T-helper 9 cell (primary cell): ENCODE measurements around the gene TRIO.

Source experiments
- DNase-seq: peaks from one replicate; pipeline ENCODE4 v3.0.0-alpha.2; 2020

TRIO gene

DNA sequence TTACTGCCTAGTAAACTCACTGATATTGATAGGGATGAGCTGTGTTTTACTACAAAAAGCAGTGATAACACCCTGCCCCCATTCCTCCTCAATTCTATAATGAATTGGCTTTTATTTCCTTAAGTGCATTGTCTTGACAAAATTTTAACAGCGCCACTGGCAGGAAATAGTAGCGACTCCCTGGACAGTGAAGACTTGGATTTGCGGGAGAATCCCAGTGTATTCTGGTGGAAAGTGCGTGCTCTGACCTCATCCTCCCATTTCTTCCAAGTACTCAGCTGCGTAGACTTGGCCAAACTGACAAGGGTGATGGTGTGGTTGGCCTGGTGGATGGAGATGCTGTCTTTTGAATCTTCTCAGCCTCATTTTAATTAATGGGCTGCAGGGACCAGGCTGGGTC lies 5.3 kb downstream of the TRIO start:
- DNase-seq = no peak

DNA sequence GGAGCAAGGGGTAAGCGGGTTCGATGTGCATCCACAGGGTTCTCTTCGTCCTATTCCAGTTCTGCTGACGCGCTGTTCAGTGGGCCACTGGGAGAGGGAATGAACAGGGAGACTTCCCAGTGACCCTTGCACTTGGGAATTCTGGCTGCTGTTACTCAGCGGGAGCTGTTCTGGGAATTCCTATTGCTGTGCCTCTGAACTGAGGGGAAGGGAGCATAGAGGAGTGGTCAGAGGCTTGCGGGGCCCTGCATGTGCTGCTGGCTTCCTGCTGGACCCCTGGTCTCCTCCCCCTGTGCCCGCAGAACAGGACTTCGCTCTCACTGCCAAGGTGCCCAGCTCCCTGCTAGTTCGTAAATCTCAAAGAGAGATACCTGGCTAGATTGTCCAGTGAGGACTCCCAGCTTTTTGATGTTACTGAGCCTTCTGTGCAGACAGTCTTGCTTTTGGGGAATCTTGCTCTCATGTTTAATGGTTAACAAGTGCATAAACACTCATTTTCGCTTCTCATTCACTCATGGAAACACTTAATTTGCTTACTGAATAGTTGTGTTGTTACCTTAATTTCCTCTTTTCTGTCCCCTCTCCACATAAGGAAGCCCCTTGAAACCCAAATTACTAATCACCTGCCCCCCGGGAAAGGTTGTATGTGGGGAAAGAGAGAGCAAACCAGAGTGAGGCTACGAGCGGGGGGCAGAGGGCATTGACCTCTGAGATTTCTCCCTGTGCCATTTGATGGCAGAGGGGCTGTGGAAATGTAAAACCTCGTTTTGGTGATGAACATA lies 5.9 kb downstream of the TRIO start:
- DNase-seq = no peak

GRCh38 chr5:14149672-14150274 lies 6.6 kb downstream of the TRIO start:
- DNase-seq = no peak

DNA sequence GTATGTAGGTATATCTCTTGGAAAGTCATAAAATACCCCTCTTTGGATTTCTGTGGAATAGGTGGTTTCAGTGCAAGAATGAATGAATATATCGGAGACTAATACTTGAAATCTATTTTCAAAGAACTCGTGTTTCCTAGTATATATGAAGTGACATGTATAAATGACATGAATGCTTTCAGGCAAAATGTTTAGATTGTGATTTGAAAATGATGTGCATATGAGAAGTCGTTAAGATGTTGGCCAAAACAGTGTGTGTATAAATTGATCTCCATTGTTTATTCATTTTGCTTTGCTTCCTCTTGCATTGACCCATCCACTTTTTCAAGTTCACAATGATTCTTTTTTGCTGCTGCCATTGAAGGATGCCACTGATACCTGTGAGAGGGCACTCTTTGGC lies 8.3 kb downstream of the TRIO start:
- DNase-seq = no peak

DNA sequence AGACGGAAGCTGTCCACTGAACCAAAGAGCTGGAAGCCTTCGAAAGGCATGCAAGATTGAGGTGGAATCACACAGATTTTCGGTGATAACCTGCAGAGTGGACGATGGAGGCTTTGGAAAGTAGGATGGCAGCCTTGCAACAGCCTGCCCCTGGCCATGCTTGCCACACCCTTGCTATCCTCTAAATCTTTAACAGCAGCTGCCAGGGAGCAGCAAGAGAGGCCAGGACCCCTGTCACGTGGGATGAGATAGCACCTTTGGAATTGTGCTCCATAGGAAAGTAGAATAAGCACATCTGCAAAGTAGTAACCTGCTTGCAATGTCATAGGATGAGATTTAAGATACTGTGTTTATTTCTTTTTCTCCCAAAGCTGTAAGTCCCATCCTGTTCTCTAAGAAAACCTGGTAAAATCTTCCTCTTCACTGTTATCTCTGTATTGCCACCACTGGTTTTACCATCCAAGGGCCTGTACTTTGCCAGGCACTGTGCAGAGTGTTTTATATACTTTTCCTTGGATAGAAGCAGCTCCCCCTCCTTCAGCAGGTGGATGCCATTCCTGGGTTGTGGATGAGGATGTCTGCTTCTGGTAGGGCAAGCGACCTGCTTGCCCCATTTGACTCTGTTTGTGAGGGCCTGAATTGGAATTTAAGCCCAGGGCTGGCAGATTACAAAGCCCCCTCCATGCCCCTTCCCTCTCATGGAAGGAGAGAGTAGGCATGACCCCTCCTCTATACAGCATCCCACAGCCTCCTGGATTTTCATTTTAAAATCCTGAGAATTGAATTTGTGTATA lies 10.1 kb downstream of the TRIO start:
- no peak for DNase-seq

GRCh38 chr5:14153932-14154731 lies 11.0 kb downstream of the TRIO start:
- DNase-seq = no peak

DNA sequence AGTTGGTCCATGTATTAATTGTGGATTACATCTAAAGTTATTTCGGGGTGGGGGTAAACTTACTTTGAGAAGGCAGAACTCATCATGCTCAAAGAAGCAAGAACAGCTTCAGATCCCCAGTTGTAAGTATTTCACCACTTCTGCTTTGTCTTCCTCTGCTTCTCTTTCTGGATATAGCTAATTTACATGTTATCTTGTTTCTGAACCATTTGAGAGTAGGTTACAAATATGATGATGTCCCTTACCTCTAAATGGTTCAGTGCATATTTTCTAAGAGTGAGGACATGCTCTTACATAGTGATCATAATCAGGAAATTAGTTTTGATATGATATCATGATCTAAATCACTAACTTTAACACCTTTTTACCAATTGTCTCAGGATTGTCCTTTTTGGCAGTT lies 11.9 kb downstream of the TRIO start:
- DNase-seq = no peak

DNA sequence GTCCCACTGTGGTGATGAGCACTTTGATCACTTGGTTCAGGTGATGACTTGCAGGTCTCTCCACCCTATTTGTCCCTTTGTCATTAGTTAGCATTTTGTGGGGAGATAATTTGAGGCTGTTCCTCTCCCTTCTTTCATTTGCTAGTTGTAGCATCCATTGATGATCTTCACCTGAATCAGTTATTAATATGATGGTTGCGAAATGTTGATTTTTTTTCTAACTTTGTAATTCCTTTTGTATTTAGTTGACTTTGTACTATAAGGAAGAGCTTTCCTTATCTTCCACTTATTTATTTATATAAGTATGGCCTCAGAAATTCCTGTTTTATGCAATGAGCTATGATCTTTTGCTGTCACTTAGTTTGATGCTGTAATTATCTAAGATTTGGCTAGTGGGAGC lies 12.6 kb downstream of the TRIO start:
- no peak for DNase-seq

DNA sequence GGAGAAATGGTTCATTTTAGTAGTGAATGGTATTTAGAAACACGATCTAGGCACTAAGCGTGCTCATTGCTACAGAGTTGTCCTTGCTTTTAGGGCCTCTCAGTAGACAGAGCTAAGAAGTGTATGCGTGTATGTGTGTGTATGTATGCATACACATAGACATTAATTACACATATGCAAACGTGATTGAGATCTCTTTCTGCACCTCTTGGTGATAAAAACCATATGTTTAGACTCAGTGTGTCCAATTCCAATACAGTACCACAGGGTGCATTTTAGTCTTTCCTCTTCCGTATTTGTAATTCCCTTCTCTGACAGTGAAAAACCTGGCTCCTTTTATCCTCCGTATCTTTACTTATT lies 13.1 kb downstream of the TRIO start:
- DNase-seq = no peak

DNA sequence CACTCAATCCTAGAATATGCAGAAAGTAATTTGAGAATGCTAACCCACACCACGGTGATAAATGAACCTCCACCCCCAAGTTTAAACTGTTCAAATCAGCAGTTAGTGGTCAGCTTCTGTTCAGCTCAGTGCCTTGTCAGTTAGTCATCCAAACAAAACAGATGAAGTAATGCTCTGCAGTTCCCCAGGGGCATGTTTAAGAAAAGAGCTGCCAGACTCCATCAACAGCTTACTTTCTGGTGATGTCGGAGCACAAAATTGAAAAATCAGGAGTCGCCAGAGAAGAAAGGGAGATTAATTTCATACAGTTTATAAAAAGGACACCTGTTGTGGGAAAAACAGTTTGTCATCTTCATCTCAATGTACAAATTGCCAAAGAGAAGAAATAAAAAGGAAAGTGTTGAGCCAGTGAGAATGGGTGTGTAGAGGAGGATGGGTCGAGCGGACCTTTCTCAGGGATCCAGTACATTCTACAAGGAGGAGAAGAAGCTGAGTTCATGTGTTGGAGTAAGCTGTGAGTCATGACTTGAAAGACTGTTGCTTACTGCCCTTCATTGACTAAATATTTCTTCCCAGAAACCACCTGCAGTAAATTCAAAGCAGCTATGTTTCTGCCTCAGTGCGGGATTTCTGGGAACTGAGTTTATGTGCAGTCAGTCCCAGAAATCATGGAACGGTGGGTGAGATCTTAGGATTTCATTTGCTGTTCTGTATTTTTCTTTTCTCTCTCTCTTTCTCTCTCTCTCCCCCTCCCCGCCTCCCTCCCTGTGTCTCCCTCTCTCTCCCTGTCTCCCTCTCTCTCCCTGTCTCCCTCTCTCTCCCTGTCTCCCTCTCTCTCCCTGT lies 13.7 kb downstream of the TRIO start:
- no peak for DNase-seq

GRCh38 chr5:14157493-14157782 lies 14.3 kb downstream of the TRIO start:
- DNase-seq = no peak

DNA sequence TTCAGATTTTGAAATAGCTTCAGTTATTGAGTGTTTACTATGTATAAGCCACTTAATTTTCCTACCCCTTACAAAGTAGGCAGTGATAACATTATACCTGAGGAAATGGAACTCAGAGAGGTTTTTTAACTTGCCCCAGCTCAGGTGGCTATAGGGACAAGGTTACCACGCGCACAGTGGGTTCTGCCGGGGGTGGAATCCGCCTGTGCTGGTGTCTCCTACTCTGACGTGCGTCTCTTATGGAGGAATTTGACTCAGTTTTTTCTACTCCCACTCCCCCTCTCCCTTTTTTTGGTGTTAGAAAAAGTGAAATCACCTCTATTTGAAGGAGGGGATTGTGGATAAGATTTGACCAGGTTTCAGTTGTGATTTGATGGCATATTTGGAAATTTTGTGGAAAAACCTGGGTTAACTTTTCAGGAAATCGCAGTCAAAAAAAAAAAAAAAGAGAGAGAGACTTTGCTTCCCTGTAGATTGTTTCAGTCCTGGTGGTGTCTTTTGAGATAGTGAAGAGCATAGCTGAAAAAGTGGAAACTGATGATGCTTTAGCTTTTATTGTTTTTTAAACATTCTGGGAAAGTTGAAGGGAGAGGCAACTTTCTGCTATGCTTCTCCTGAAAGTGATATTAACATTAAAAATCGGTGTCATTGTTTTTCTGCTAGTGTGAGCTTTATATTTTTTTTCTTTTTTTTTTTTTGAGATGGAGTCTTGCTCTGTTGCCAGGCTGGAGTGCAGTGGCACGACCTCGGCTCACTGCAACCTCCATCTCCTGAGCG lies 15.9 kb downstream of the TRIO start:
- no peak for DNase-seq

DNA sequence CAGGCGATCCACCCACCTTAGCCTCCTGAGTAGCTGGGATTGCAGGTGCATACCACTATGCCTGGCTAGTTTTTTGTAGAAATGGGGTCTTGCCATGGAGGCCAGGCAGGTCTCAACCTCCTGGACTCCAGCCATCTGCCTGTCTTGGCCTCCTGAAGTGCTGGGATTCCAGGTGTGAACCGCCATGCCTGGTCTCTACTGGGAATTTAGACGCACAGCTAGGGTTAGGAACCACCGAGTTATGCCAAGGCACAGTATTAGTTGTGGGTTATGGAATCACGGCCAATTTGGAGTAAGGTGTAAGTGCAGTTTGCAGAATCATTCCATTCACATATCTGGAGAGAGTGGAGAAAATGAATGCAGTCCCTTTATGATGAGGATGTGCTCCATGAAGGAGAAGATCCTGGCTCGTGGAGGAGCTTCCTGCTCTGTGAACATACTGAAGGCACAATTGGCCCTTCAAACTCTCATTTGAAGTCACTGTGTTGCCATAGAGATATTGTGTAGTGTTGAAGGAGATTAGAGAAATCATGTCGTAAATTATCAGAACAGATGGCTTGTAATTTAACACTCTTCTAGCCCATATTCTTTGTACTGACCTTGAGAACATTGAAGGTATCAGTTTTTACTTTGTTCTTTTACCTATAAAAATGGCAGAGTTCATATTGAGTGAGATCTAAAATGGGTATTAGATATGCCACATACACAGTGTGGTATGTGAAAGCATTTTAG lies 18.8 kb downstream of the TRIO start:
- no peak for DNase-seq

DNA sequence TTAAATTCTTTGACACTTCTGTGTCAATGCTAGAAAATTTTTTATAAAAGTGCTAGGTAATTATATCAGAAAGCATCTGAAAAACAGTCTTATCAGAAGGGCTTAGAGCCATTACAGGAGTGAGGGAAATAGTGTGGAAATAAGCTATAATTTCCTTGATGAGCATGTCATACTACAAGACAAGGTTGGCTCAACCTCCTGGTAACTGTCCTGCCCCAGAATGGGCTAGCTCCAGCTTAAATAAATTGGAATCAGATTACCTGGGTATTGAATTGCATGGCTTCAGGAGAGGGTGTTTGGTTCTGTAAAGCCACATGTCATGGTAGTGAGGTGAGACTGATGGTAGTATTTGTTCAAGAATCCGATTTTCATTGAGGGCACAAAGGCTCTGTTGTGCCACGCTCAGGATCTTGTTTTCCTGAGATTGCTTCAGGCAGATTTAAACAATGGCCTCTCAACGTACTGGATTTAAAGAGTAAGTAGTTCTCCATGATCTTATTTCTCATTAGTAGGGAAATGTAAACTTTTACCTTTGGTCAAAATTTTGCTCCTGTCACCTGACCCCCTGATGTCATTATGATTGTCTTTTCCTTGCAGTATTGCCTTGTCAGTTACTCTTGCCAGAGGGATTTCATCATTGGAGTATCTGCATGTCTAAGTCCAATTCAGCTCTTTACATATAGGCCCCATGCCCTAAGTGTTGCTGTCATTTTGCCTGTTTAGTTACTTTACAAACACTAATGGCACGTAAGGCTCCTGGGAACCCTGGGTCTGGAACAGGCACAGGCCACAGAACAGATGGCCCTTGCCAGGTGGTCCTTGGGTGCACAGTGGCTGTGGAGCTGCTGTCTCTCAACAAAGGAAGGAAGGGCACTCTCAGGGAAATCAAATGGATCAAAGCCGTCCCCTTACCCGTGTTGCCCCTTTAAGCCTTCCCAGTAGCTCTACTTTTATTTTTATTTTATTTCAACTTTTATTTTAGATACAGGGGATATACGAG lies 21.3 kb downstream of the TRIO start:
- no peak for DNase-seq

- no peak for DNase-seq
Measured at GRCh38 chr5:14165375-14166106, 22.4 kb downstream of the TRIO start.

GRCh38 chr5:14166437-14166836 lies 23.3 kb downstream of the TRIO start:
- no peak for DNase-seq

- no peak for DNase-seq
Measured at GRCh38 chr5:14167211-14167845, 24.2 kb downstream of the TRIO start.

DNA sequence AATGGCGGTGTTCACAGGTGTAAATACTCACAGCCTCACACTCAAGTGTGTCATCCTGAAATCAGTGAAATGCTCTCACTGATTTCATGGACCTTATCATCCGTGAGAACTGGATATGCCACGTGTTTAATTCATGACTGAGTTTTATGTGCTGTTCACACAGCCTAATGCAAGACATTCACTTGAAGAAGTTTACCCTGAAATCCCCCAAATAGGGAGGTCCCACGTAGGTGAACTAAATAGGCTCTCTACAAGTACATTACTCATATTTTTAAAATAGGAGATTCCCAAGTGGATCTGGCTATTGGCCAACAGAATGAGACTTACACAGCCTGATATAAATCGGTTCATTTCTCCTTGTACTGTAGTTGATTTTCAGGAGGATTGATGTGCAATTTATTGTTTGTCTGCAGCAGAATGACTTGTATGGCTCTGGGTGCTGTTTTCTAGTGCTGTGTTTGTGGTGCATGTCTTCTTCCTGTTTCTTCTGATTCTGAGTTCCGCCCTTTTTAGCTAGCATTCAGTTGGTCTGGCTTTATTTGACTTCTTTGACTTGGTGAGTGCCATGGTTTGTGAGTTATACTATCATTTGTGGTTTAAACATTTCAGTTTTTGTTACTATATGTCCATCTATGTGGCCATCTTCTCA lies 25.1 kb downstream of the TRIO start:
- DNase-seq = no peak
